Activated CD8-positive, alpha-beta T cell treated with anti-CD3 and anti-CD28 coated beads for 36 hours (primary cell): ENCODE results near the gene GABRP. TPM values are rescaled to one million over a fixed set of nuclear protein-coding genes. Genes with fewer than 3 reads are reported as not detected.

ENCODE experiments used
- ATAC-seq: fragments of 200-7000 bp; cut with Tn5 transposase; one replicate; pipeline ENCODE4 v1.10.0; 2021; ENCODE audit warnings: mild to moderate bottlenecking, moderate library complexity
- CTCF ChIA-PET: fragments of 350-600 bp; sonication (Branson Sonifier 250); formaldehyde crosslinking; loops from one replicate; lab custom pipeline; 2021; ENCODE audit warnings: antibody characterized with exemption; lab: Charles Lee
- POLR2A ChIA-PET: fragments of 350-600 bp; sonication (Branson Sonifier 250); formaldehyde crosslinking; loops from one replicate; lab custom pipeline; 2021; ENCODE audit warnings: antibody characterized with exemption; lab: Charles Lee
- DNase-seq: peaks from one replicate; pipeline ENCODE4 v3.0.0-alpha.2; 2020
- H3K27ac Mint-ChIP-seq: one replicate; pipeline ENCODE4 v1.8.0; 2021; ENCODE audit warnings: mild to moderate bottlenecking, mixed read lengths
- H3K27me3 Mint-ChIP-seq: one replicate; pipeline ENCODE4 v1.8.0; 2021; ENCODE audit warnings: mixed read lengths
- H3K36me3 Mint-ChIP-seq: one replicate; pipeline ENCODE4 v1.8.0; 2021; ENCODE audit warnings: low read depth, mixed read lengths
- H3K4me1 Mint-ChIP-seq: one replicate; pipeline ENCODE4 v1.8.0; 2021; ENCODE audit warnings: low read depth, mixed read lengths
- H3K4me3 Mint-ChIP-seq: one replicate; pipeline ENCODE4 v1.8.0; 2021; ENCODE audit warnings: mild to moderate bottlenecking, moderate library complexity, mixed read lengths
- H3K9me3 Mint-ChIP-seq: one replicate; pipeline ENCODE4 v1.8.0; 2021; ENCODE audit warnings: mixed read lengths
- intact Hi-C: fragments of 100-400 bp; cut with micrococcal nuclease; formaldehyde crosslinking; loops from one replicate; pipeline ENCODE4 v1.10.0; 2022
- total RNA-seq, 2 experiments: library from RNA; stranded (reverse); gene quantifications; one replicate each; pipeline ENCODE4 v1.2.3, GENCODE V29; 2021
- TF ChIP-seq, protein P1 (sequence below): fragments of 200-600 bp; IDR thresholded peaks from one replicate; pipeline ENCODE4 v1.8.0; 2022; ENCODE audit warnings: antibody characterized with exemption, mild to moderate bottlenecking

GABRP gene
- total RNA-seq, 2 experiments from 2014 or later, result not detected

DNA sequence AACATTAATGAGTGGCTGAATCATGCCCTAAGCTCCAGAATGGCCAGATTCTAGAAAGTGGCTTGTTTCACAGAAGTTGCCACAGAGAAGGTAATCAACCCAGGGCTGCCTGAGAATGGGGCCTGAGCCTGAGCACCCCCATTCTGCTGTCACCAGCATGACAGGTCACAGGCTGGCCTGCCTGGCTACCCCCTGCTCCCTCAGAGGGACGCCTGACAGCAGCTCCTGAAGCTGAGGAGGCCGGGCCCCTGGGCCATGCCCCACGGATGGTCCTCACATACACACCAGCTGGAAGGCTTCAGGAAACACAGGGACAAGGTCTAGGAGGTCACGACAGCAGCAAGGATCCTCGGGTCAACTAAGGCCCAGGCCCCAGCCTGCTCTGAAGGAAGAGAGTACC is 3.7 kb downstream of the GABRP start:
- no peak overlapping the region for H3K4me3 Mint-ChIP-seq

DNA sequence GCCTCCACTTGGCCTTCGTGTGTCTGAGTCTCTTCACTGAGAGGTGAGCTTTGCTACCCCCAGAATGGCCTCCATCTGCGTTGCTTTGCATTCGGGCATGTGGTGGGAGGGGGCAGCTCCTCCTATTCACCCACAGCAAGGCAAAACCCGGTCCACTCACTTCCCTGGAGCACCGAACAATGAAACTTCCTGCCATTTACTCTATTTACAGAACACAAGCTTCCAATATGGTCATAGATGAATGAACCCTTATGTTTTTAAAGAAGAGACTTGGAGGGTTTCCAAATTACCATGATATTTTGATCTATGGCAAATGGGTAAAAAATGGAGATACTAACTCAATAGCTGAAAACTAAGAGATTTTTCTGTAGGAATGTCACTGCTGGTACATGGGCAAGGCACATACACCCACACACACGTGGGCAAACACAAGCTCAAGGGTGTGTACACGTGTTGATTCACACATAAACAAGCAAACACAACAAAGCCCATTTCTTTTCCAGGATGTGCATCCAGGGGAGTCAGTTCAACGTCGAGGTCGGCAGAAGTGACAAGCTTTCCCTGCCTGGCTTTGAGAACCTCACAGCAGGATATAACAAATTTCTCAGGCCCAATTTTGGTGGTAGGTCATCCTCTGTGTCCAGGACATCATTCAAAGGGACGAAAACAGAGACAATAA is 5.2 kb downstream of the GABRP start:
- no peak for ATAC-seq
- POLR2A ChIA-PET, result no interaction called here
- intact Hi-C loops, result no loop called here
- Mint-ChIP-seq H3K27ac (no peak overlapping the region), H3K36me3 (no peaks in the 10 kb centered on the region), H3K27me3 (no peaks in the 10 kb centered on the region), H3K4me1 (no peaks in the 10 kb centered on the region), H3K9me3 (no peaks in the 10 kb centered on the region), H3K4me3 (no peak overlapping the region)
- CTCF ChIA-PET, result interaction anchor here (1.2 kb wide), 1 partner anchor 44 kb away, joined by 3 read pairs; no protein-coding TSS in a partner anchor
- no peak for DNase-seq
- TF ChIP-seq, protein P1, sequence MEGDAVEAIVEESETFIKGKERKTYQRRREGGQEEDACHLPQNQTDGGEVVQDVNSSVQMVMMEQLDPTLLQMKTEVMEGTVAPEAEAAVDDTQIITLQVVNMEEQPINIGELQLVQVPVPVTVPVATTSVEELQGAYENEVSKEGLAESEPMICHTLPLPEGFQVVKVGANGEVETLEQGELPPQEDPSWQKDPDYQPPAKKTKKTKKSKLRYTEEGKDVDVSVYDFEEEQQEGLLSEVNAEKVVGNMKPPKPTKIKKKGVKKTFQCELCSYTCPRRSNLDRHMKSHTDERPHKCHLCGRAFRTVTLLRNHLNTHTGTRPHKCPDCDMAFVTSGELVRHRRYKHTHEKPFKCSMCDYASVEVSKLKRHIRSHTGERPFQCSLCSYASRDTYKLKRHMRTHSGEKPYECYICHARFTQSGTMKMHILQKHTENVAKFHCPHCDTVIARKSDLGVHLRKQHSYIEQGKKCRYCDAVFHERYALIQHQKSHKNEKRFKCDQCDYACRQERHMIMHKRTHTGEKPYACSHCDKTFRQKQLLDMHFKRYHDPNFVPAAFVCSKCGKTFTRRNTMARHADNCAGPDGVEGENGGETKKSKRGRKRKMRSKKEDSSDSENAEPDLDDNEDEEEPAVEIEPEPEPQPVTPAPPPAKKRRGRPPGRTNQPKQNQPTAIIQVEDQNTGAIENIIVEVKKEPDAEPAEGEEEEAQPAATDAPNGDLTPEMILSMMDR, result no peak

More for the DNA sequence above, 3.7 kb downstream of the GABRP start:
- no peaks in the 10 kb centered on the region for H3K36me3 Mint-ChIP-seq
- ATAC-seq, result no peak
- no peaks in the 10 kb centered on the region for H3K27me3 Mint-ChIP-seq
- H3K4me1 Mint-ChIP-seq, result no peaks in the 10 kb centered on the region
- TF ChIP-seq, protein P1, result no peak
- CTCF ChIA-PET, result interaction anchor here (1.3 kb wide), 1 partner anchor 38 kb away, joined by 4 read pairs; no protein-coding TSS in a partner anchor
- intact Hi-C loops, result no loop called here
- H3K27ac Mint-ChIP-seq, result no peak overlapping the region
- POLR2A ChIA-PET, result no interaction called here
- H3K9me3 Mint-ChIP-seq, result no peaks in the 10 kb centered on the region
- DNase-seq, result no peak

DNA sequence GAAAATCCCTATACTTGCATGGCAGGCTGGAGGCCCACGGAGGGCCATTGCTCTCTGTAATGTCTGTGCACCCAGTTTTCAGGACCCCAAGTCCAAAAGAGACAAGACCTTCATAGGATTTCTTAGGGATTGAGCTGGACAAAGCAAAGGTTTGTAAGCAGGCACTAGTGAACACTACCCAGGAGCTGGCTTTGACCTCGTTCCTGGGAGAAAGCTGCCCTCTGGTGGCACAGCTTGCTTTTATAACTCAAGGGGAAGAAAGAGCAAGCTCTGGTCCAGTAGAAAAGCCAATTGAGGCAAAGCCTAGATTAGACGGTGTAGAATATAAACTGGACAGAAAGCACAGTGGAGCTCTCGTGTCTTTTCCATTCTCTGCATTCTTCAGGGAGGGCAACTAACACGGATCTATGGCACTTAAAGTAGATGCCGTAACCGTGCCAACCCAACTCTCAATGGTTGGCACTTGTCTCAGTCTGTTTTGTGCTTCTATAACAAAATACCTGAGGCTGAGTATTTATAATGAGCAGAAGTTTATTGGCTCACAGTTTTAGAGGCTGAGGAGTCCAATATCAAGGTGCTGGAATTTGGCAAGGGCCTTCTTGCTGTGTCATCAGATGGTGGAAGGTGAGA is 7.9 kb downstream of the GABRP start:
- ChIA-PET CTCF (interaction anchor here (1.0 to 2.2 kb wide), 8 partner anchors 8 to 155 kb away, joined by 3 to 10 read pairs (median 4); partner anchors contain the start of gene GABRP), POLR2A (no interaction called here)
- no peak for ATAC-seq
- Mint-ChIP-seq H3K4me1 (no peaks in the 10 kb centered on the region), H3K27me3 (no peaks in the 10 kb centered on the region), H3K27ac (no peak overlapping the region), H3K9me3 (no peaks in the 10 kb centered on the region), H3K36me3 (no peaks in the 10 kb centered on the region), H3K4me3 (no peak overlapping the region)
- peak; percentile 43 for DNase-seq
- intact Hi-C loops, result no loop called here
- TF ChIP-seq, protein P1, result no peak

DNA sequence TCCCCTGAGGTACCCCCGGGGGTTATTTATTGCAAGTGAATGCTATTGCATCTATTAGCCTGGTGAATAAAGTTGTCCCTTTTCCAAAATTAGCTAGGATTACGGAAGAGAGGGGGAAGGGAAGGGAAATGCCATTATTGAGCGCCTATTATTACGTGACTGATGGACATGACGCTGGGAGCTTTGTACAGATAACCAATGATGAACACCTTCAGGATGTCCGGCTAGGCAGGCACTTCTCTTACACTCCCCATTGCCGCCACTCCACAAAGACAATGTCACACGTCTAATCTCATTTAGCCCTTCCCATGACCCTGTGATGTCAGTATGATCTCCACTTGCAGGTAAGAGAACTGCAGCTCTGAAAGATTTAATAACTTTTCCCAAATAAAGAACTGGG is 9.4 kb downstream of the GABRP start:
- TF ChIP-seq, protein P1, result no peak
- no peak overlapping the region for H3K27ac Mint-ChIP-seq
- DNase-seq (no peak), ATAC-seq (no peak)
- intact Hi-C loops, result no loop called here
- no peaks in the 10 kb centered on the region for H3K4me1 Mint-ChIP-seq
- ChIA-PET POLR2A (no interaction called here), CTCF (interaction anchor here (1.5 kb wide), 1 partner anchor 157 kb away, joined by 3 read pairs; no protein-coding TSS in a partner anchor)
- H3K27me3 Mint-ChIP-seq, result no peaks in the 10 kb centered on the region
- no peaks in the 10 kb centered on the region for H3K9me3 Mint-ChIP-seq
- H3K36me3 Mint-ChIP-seq, result no peaks in the 10 kb centered on the region
- H3K4me3 Mint-ChIP-seq, result no peak overlapping the region

DNA sequence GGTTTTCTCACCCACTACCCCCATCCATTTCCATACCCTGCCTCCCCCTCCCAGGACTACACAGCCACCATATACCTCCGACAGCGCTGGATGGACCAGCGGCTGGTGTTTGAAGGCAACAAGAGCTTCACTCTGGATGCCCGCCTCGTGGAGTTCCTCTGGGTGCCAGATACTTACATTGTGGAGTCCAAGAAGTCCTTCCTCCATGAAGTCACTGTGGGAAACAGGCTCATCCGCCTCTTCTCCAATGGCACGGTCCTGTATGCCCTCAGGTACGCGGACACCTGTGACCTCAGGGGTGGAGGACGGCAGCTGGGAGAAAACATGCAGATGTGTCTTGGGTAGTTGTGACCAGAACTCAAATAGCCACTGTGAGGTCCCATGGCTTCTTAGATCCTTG is 11.6 kb downstream of the GABRP start:
- H3K27ac Mint-ChIP-seq, result no peak overlapping the region
- TF ChIP-seq, protein P1, result no peak
- H3K9me3 Mint-ChIP-seq, result no peaks in the 10 kb centered on the region
- H3K27me3 Mint-ChIP-seq, result peaks cover 2% of the 10 kb centered on the region
- CTCF ChIA-PET, result interaction anchor here (1.0 to 1.4 kb wide), 2 partner anchors 157 to 162 kb away, joined by 3 read pairs; no protein-coding TSS in a partner anchor
- no peaks in the 10 kb centered on the region for H3K36me3 Mint-ChIP-seq
- intact Hi-C loops, result no loop called here
- POLR2A ChIA-PET, result no interaction called here
- no peaks in the 10 kb centered on the region for H3K4me1 Mint-ChIP-seq
- ATAC-seq, result no peak
- H3K4me3 Mint-ChIP-seq, result no peak overlapping the region
- no peak for DNase-seq
